Tibial nerve (tissue), 4 donors: ENCODE results near the gene PKNOX2. TPM values are rescaled to one million over a fixed set of nuclear protein-coding genes. Genes with fewer than 3 reads are reported as not detected.

Experiments used
- DNase-seq, 2 donors: peaks; one replicate each; pipeline ENCODE4 v3.0.0-alpha.2; 2019; ENCODE audit warnings: low spot score in 2 of 2
- H3K27ac ChIP-seq, 4 donors: fragments of 200-600 bp; sonication (generic) in 3 of 4; one replicate each; pipeline ENCODE4 v1.5.1; 2017 to 2019; ENCODE audit warnings: mild to moderate bottlenecking in 1 of 4
- H3K27me3 ChIP-seq, 2 donors: fragments of 200-600 bp; sonication (generic) in 1 of 2; one replicate each; pipeline versions ENCODE4 v1.5.1 to v1.6.0; 2017 to 2019
- H3K36me3 ChIP-seq, 3 donors: fragments of 200-600 bp; sonication (generic); one replicate each; pipeline ENCODE4 v1.5.1; 2018 to 2019
- H3K4me1 ChIP-seq, 4 donors: fragments of 200-600 bp; sonication (generic) in 3 of 4; one replicate each; pipeline ENCODE4 v1.5.1; 2017 to 2019
- H3K4me3 ChIP-seq, 4 donors: fragments of 200-600 bp; sonication (generic) in 3 of 4; one replicate each; pipeline ENCODE4 v1.5.1; 2017 to 2019; ENCODE audit warnings: mild to moderate bottlenecking in 1 of 4, moderate library complexity in 1 of 4
- H3K9me3 ChIP-seq, 4 donors: fragments of 200-600 bp; sonication (generic) in 3 of 4; one replicate each; pipeline ENCODE4 v1.5.1; 2017 to 2019
- EP300 ChIP-seq, 2 donors: sonication (generic); formaldehyde crosslinking; IDR thresholded peaks; one replicate each; pipeline ENCODE4 v1.6.1; 2017; ENCODE audit warnings: antibody characterized with exemption in 2 of 2, mild to moderate bottlenecking in 1 of 2
- POLR2A ChIP-seq, 2 donors: fragments of 450-650 bp; IDR thresholded peaks; one replicate each; pipeline ENCODE4 v1.6.1; 2017; ENCODE audit warnings: antibody characterized with exemption in 2 of 2, mild to moderate bottlenecking in 2 of 2, moderate library complexity in 2 of 2
- WGBS, 2 donors: methylation state at CpG; one replicate each; pipeline ENCODE4 v1.1.5; 2018; 5-methylcytosine and 5-hydroxymethylcytosine counted together
- total RNA-seq, 4 donors: library from RNA; depleted of rRNA; stranded (reverse); fragments of >200 nt; gene quantifications; one replicate each; pipeline ENCODE4 v1.1.0, GENCODE V29; 2016
- TF ChIP-seq, protein P1 (sequence below), 5 experiments: fragments of 200-600 bp in 3 of 5; fragments of 450-650 bp in 2 of 5; sonication (generic) in 3 of 5; IDR thresholded peaks; one replicate each; pipeline ENCODE4 v1.5.1; 2016 to 2019; ENCODE audit warnings: antibody characterized with exemption in 5 of 5, mild to moderate bottlenecking in 3 of 5, moderate library complexity in 2 of 5

PKNOX2 gene
- total RNA-seq, 4 donors from 2014 or later = 5.7 to 7.2 (median 6.4) TPM

DNA sequence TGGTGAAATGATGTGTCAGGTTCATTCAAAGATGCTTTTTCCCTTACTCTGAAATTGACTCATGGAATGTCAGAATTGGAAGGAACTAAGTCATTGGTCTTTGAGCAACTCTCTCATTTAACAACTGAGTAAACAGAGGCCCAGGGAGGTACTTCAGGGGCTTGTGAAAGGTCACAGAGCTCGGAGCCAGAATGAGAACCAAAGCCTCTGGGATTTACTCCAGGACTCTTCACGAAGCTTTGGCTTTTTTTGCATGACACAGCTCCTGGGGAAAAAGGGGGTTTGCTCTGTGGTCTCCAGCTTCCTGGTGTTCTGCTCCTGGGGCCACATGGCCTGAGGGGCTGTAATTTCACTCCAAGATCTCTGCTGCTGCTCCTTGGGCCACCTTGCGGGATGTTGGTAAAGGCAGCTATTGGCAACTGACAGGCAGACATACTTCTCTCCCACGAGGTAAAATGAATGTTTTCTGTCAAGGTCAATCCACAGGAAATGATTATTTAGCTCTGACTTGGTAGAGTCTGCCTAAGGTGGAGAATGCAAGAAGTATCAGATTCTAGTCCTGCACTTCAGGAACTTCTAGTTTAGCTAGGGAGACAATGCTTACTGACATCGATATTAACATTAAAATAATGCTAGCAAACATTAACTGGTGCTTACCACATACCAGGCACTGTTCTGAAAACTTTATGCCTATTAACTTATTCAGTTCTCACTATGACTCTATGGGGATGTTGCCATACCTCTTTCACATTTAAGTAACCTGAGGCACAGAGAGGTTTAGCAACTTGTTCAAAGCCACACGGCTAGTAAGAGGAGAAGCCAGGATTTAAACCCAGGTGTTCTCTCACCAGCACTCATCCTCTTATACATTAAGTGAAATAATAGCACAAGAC is 16.1 kb downstream of the PKNOX2 start:
- Histone ChIP-seq H3K27ac (no peak overlapping the region), H3K4me1 (peaks cover 0 to 50% (median 10%) of the 10 kb centered on the region in 4 donors), H3K4me3 (no peak overlapping the region), H3K9me3 (no peaks in the 10 kb centered on the region), H3K27me3 (no peaks in the 10 kb centered on the region), H3K36me3 (no peaks in the 10 kb centered on the region)
- no peak for DNase-seq
- 42 to 45% methylated on average over 6 of the region's 6 CpGs for WGBS, 2 donors
- TF ChIP-seq EP300 (IDR thresholded peaks at IDR 0.05) (no peak), POLR2A (IDR thresholded peaks at IDR 0.05) (no peak)
- TF ChIP-seq, protein P1, sequence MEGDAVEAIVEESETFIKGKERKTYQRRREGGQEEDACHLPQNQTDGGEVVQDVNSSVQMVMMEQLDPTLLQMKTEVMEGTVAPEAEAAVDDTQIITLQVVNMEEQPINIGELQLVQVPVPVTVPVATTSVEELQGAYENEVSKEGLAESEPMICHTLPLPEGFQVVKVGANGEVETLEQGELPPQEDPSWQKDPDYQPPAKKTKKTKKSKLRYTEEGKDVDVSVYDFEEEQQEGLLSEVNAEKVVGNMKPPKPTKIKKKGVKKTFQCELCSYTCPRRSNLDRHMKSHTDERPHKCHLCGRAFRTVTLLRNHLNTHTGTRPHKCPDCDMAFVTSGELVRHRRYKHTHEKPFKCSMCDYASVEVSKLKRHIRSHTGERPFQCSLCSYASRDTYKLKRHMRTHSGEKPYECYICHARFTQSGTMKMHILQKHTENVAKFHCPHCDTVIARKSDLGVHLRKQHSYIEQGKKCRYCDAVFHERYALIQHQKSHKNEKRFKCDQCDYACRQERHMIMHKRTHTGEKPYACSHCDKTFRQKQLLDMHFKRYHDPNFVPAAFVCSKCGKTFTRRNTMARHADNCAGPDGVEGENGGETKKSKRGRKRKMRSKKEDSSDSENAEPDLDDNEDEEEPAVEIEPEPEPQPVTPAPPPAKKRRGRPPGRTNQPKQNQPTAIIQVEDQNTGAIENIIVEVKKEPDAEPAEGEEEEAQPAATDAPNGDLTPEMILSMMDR (IDR thresholded peaks at IDR 0.05) = no peak

DNA sequence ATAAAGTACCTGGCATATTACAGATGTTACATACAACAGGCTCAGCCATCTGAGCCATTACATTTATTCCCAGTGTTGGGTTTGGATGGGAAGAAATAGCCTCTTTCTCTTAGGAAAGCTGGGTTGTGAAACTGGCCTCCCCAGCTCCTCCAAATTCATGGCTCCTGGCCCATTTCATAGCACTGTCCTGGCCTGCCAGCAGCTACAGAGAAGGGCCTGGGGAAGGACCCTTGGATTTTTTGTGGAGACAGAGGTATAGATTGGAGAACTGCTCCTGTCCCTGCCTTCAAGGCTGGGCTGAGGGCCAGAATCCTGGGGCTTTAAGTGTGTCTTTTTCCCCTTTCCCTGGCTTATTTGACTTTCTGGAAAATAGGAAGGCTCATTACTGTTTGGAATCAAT is 18.0 kb downstream of the PKNOX2 start:
- Histone ChIP-seq H3K27me3 (no peaks in the 10 kb centered on the region), H3K4me1 (peaks cover 0 to 41% (median 10%) of the 10 kb centered on the region in 4 donors), H3K4me3 (no peak overlapping the region), H3K27ac (no peak overlapping the region), H3K9me3 (peaks cover 0 to 10% (median 3%) of the 10 kb centered on the region in 4 donors), H3K36me3 (no peaks in the 10 kb centered on the region)
- DNase-seq = no peak
- TF ChIP-seq EP300 (IDR thresholded peaks at IDR 0.05) (no peak), POLR2A (IDR thresholded peaks at IDR 0.05) (no peak)
- TF ChIP-seq, protein P1 (IDR thresholded peaks at IDR 0.05) = no peak

DNA sequence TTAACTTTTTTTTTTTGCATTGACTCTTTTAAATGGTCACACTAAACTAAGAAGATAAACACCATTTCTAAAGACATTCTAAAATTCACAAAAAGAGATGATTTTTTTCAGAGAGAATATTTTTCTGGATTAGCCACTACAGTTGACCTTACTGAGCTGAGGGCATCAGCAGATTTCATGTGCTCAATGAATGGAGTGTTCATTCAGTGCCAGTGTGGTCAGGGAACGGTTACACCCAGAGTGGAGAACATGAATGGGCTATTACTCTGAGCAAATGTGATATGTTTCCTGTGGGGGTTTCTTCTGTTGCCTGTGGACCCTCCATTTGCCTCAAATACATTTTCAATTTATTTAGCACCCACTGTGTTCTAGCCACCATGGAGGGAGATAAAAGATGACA is 19.1 kb downstream of the PKNOX2 start:
- H3K4me1 ChIP-seq = peaks cover 0 to 39% (median 10%) of the 10 kb centered on the region in 4 donors
- no peak overlapping the region for H3K27ac ChIP-seq
- no peak for TF ChIP-seq POLR2A (IDR thresholded peaks at IDR 0.05)
- TF ChIP-seq, protein P1 (IDR thresholded peaks at IDR 0.05) = no peak
- TF ChIP-seq EP300 (IDR thresholded peaks at IDR 0.05) = no peak
- H3K27me3 ChIP-seq = no peaks in the 10 kb centered on the region
- H3K9me3 ChIP-seq = peaks cover 0 to 10% (median 3%) of the 10 kb centered on the region in 4 donors
- H3K4me3 ChIP-seq = no peak overlapping the region
- H3K36me3 ChIP-seq = no peaks in the 10 kb centered on the region
- 24 to 34% methylated on average over 1 of the region's 1 CpG for WGBS, 2 donors
- no peak for DNase-seq

- peaks cover 0 to 10% (median 3%) of the 10 kb centered on the region in 4 donors for H3K9me3 ChIP-seq
- H3K27me3 ChIP-seq = no peaks in the 10 kb centered on the region
- no peak overlapping the region for H3K27ac ChIP-seq
- peaks cover 0 to 10% (median 4%) of the 10 kb centered on the region in 4 donors for H3K4me1 ChIP-seq
- TF ChIP-seq POLR2A (IDR thresholded peaks at IDR 0.05) = no peak
- TF ChIP-seq EP300 (IDR thresholded peaks at IDR 0.05) = no peak
- TF ChIP-seq, protein P1 (IDR thresholded peaks at IDR 0.05) = no peak
- no peak overlapping the region for H3K4me3 ChIP-seq
- H3K36me3 ChIP-seq = no peaks in the 10 kb centered on the region
- no peak for DNase-seq
Measured at GRCh38 chr11:125188021-125188420, 23.5 kb downstream of the PKNOX2 start.

DNA sequence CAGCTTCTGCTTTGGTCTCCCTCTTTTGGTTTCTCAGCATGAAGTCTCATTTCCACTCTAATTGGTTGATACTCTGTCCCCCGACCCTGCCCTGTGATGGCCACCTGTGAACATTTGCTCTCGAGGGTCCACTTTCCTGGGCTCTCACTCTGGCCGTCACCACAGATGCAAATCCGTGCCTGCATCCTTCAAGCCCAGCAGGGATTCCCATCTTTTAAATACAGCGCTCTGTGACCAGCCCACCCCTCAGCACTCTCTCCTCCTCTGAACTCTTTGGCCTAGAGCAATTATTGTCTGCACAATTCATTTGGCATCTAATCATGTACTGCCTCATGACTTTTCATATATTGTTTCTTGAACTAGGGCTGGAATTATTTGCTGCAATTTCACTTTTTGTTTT is 26.0 kb downstream of the PKNOX2 start:
- WGBS, 2 donors = 79 to 83% methylated on average over 5 of the region's 5 CpGs
- Histone ChIP-seq H3K36me3 (no peaks in the 10 kb centered on the region), H3K27me3 (no peaks in the 10 kb centered on the region), H3K4me1 (peaks cover 0 to 10% (median 4%) of the 10 kb centered on the region in 4 donors), H3K9me3 (peaks cover 0 to 10% (median 3%) of the 10 kb centered on the region in 4 donors), H3K27ac (no peak overlapping the region), H3K4me3 (no peak overlapping the region)
- TF ChIP-seq, protein P1 (IDR thresholded peaks at IDR 0.05) = no peak
- no peak for TF ChIP-seq POLR2A (IDR thresholded peaks at IDR 0.05)
- no peak for TF ChIP-seq EP300 (IDR thresholded peaks at IDR 0.05)
- DNase-seq = no peak
